GM12801 (cell line): ENCODE measurements around the gene UCN2.

Source experiments
- TF ChIP-seq, protein P1 (sequence below): IDR thresholded peaks from one replicate; pipeline ENCODE4 v1.5.1; 2011; ENCODE audit warnings: control low read depth; ENCODE audit not compliant: insufficient read length; ENCODE audit errors: extremely low read depth

The UCN2 gene

DNA sequence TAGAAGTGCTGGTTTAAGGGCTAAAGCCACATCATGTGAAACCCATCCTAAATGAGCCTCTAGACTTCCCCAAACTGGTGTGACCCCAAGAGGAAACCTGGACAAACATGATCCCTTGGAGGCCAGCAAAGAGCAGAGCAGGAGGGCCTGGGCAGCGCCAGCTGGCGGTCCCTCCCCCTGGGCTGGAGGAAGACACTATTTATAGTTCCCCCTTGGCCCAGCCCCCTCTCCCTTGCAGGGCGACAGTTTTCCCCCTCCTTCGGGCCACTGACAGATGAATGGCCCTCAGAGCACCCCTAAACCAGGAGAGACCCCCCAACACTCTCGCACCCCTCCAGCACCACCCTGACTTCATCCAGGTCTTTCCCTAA is 2.9 kb downstream of the UCN2 start:
- TF ChIP-seq, protein P1, sequence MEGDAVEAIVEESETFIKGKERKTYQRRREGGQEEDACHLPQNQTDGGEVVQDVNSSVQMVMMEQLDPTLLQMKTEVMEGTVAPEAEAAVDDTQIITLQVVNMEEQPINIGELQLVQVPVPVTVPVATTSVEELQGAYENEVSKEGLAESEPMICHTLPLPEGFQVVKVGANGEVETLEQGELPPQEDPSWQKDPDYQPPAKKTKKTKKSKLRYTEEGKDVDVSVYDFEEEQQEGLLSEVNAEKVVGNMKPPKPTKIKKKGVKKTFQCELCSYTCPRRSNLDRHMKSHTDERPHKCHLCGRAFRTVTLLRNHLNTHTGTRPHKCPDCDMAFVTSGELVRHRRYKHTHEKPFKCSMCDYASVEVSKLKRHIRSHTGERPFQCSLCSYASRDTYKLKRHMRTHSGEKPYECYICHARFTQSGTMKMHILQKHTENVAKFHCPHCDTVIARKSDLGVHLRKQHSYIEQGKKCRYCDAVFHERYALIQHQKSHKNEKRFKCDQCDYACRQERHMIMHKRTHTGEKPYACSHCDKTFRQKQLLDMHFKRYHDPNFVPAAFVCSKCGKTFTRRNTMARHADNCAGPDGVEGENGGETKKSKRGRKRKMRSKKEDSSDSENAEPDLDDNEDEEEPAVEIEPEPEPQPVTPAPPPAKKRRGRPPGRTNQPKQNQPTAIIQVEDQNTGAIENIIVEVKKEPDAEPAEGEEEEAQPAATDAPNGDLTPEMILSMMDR: no peak

DNA sequence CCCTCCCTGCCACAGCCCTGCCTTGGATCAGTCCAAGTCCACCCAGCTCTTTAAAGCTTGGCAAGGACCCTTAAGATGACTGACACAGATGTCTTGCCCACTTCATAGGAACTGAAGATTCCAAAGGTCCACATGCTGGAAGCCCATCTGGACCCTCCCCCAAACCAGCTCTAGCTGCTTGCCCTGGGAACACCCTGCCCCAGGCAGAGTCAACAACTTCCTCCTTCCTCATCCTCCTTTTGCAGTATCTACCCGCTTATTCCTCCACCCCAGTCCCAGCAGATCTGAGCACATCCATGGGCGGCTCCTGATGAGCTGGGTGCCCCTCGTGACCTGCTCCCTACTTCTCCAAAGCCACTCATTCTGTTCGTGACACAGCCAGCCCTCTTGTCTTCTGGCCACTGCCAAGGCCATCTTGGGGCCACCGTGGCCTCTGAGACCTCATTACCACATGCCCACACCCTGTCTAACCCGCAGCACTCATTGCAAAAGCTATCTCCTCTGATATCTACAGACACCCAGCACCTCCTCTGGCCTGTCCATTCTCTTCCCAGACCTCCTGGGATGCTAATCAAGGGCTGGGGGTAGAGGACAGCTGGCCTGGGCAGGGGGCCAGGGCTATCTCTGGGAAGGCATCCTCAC is 5.0 kb downstream of the UCN2 start:
- TF ChIP-seq, protein P1: no peak

DNA sequence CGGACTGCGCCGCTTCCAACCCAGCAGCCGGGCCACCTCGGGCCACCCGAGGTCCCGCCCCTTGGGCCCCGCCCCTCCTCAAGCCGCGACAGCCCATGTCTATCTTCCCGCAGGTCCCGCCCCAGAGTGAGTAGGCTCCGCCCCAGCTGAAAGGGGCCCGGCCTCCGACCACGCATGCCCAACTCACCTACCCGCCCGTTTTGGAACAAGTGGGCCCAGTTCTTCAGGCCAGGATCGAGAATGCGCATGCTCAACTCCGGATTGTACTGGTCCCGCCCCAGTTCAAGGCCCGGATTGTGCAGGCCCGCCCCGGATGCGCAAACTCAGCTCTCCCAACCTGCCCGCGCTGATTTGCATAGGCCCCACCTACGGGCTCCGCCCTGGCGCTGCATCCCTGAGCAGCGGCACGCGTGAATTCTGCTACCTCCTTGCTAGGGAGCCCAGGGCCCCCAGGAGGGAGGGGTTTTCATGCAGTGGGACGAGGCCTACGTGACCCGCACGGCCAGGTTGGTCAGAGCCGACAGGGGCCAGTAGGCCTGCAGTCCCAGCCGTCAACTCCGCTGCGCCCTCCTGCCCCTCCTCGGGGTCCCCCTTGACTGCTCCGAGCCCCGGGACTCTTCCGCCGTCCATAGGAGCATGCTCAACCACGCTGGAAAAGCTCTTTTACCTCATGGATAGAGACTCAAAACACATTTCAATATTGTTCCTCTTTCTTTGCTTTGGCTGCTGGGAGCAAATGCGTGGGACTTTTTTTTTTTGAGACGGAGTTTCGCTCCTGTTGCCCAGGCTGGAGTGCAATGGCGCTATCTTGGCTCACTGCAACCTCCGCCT is 6.6 kb downstream of the UCN2 start, which contains the start of gene PFKFB4:
TSS of gene PFKFB4 (minus strand) at position 8 of the 831 bp plus-strand sequence. CDS start 26 bp downstream, outside the sequence.
- TF ChIP-seq, protein P1: no peak

DNA sequence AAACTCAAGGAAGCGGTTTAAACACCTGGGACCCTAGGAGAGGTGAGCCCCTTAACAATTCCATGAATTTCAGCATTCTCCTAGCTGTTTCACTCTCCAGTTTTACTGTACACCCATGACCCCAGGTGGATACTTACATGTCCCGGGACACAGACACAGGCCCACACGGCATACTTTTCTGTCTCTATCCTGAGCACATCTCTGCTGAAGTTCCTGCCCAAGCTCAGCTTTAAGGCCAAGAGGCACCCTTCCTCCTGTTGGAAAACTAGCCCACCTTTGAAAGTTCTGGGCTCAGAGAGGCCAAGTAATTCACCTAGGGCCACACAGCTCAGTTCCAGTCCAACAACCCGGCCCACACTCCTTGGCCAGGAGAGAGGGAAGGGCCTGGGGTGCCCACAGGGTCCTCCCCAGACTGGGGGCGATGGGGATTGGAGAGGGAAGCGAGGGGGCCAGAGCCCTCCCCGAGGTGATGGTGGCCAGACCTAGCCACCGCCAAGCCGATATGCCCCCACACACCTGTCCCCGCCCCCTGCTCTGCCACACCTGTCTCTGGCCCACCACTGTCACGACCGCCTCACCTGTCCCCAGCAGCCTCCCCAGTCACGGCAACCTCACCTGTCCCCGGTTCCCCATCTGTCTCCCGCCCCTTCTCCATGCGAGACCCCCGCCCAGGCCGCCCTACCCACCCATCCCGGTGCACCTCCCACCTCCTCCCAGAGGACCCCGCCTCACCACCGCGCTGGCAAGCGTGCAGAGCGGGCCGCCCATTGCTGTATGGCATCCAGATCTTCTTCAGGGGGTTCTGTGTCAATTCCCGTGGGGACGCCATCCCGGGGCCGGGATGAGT is 7.4 kb downstream of the UCN2 start:
- TF ChIP-seq, protein P1: no peak

DNA sequence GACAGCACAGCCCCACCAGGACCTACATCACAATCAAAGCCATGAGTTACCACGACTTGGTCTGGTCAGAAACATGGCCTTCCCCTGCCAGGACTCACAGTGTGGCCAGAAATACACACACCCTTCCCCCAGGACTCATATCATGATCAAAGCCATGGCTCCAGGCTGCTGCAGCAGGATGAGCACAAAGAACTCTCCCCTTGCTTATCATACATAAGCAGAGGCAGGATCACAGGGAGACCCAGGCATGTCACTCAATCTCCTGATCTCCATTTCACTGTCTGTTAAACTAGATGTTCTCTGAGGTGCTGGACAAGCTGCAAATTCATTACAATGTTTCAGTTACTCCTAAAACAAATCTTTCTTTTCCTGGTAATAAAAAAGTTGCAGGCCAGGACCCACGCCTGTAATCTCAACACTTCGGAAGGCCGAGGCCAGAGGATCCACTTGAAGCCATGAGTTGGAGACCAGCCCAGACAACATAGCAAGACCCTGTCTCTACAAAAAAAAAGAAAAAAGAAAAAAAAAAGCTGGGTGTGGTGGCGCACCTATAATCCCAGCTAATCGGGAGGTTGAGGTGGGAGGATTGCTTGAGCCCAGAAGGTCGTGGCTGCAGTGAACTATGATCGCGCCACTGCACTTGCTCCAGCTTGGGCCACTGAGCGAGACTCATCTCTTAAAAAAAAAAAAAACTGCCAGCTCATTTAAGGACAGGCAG is 8.2 kb downstream of the UCN2 start:
- TF ChIP-seq, protein P1: no peak

DNA sequence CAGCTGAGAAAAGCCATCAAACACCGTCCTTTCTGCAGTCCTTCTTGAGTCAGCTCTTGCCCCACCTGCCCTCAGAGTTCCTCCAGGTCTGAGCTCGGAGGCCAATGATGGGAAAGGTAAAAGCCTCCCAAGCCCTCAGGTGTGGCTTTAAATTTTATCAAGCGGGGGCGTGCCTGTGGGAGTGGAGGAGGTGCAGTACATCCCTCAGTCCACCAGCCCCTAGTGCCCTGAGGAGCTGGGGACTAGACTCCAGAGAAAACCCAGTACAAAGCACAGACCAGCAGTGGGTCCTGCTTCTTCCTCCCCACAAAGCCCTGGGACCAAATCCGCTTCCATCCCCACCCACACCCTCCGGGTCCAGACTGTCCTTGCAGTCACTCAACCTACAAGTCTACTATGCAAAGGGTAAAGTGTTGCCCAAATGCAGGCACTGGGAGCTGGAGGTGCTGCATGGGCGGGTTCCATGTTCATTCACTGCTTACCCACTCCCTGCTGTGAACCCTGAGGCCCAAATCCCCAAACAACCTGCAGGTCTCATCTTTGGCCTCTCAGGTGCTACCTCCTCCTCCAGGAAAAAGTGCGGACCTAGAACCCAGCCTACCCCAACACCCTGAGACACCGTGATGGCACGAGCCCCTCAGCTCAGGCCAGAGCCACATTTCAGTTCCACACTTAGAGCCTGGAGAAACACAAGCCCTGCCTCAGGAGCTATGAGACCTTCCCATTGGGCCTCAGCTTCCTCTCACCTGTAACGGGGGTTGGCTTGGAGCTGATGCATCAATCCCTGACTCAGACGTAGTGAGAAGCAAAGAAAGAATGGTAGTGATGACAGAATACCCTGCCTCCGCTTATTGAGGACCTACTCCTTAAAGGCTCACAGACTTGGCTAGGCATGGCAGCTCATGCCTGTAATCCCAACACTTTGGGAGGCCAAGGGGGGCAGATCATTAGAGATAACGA is 9.4 kb downstream of the UCN2 start:
- TF ChIP-seq, protein P1: no peak
